Osteoblast (primary cell): ENCODE results near the gene ERP44. TPM values are rescaled to one million over a fixed set of nuclear protein-coding genes. Genes with fewer than 3 reads are reported as not detected.

Experiments
- DNase-seq: peaks from one replicate; pipeline ENCODE4 v3.0.0; 2011; ENCODE audit warnings: low spot score, mixed read lengths; ENCODE audit not compliant: insufficient read length; ENCODE audit errors: missing footprints
- H2AFZ ChIP-seq: 2 replicates; pipeline ENCODE4 v1.6.0; 2011; ENCODE audit warnings: mild to moderate bottlenecking, low read length
- H3K27ac ChIP-seq: 2 replicates; pipeline ENCODE4 v1.5.1; 2011; ENCODE audit warnings: mild to moderate bottlenecking, low read depth, low read length, moderate library complexity
- H3K27me3 ChIP-seq: 2 replicates; pipeline ENCODE4 v1.6.0; 2012; ENCODE audit warnings: mild to moderate bottlenecking, control low read depth, inconsistent platforms, low read length, moderate library complexity; ENCODE audit not compliant: insufficient read depth
- H3K36me3 ChIP-seq: 2 replicates; pipeline ENCODE4 v1.5.1; 2011; ENCODE audit warnings: mild to moderate bottlenecking, low read length, control low read depth, moderate library complexity; ENCODE audit not compliant: insufficient read depth
- H3K4me1 ChIP-seq: 2 replicates; pipeline ENCODE4 v1.5.1; 2011; ENCODE audit warnings: mild to moderate bottlenecking, low read length, control low read depth, moderate library complexity; ENCODE audit not compliant: insufficient read depth
- H3K4me2 ChIP-seq: 2 replicates; pipeline ENCODE4 v1.6.0; 2011; ENCODE audit warnings: mild to moderate bottlenecking, low read length; ENCODE audit not compliant: insufficient read depth
- H3K4me3 ChIP-seq: fragments of 200-600 bp; sonication (generic); 3 replicates; pipeline ENCODE4 v1.5.1; 2012; ENCODE audit warnings: mild to moderate bottlenecking, low read length, inconsistent platforms; ENCODE audit not compliant: insufficient read depth
- H3K79me2 ChIP-seq: 2 replicates; pipeline ENCODE4 v1.6.0; 2012; ENCODE audit warnings: mild to moderate bottlenecking, low read length, control low read depth, inconsistent platforms; ENCODE audit not compliant: insufficient read depth
- H3K9me3 ChIP-seq: 2 replicates; pipeline ENCODE4 v1.5.1; 2011; ENCODE audit warnings: low read depth, low read length, control low read depth
- H4K20me1 ChIP-seq: 2 replicates; pipeline ENCODE4 v1.6.0; 2012; ENCODE audit warnings: mild to moderate bottlenecking, low read length, control low read depth; ENCODE audit not compliant: insufficient read depth
- total RNA-seq: library from RNA; depleted of rRNA; stranded (reverse); fragments of >200 nt; gene quantifications from 2 replicates; pipeline ENCODE4 v1.2.3, GENCODE V29; 2012
- TF ChIP-seq, protein P1 (sequence below): IDR thresholded peaks from 2 replicates; pipeline ENCODE4 v1.5.1; 2011; ENCODE audit warnings: mild to moderate bottlenecking, low read depth, low read length, moderate library complexity; ENCODE audit errors: extremely low read depth

Gene ERP44
- total RNA-seq, 1 donor = 13.8 TPM

DNA sequence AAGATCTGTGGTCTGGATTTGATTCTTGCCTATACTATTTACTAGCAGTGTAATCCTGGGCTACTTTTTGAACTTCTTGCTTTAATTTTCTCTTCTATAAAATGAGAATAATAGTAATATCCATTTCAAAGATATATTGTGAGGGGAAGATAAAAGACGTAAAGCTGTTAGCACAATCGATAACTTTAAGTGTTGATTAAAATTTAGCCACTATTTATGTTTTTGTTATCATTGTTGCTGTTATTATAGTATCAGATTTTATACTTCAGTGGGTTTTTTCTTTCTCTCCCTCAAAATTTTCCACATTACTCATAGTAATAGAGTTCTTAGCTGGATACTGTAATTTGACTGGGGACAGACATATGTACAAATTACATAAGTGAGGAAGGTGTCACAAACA, 150.3 kb downstream of the ERP44 start:
- Histone ChIP-seq H4K20me1 (no peaks in the 10 kb centered on the region), H3K79me2 (peaks cover 4% of the 10 kb centered on the region), H2AFZ (no peak overlapping the region), H3K4me1 (no peaks in the 10 kb centered on the region), H3K4me2 (no peak overlapping the region), H3K4me3 (no peak overlapping the region), H3K27ac (no peak overlapping the region), H3K9me3 (no peaks in the 10 kb centered on the region), H3K27me3 (no peaks in the 10 kb centered on the region), H3K36me3 (no peaks in the 10 kb centered on the region)
- DNase-seq = no peak
- TF ChIP-seq, protein P1, sequence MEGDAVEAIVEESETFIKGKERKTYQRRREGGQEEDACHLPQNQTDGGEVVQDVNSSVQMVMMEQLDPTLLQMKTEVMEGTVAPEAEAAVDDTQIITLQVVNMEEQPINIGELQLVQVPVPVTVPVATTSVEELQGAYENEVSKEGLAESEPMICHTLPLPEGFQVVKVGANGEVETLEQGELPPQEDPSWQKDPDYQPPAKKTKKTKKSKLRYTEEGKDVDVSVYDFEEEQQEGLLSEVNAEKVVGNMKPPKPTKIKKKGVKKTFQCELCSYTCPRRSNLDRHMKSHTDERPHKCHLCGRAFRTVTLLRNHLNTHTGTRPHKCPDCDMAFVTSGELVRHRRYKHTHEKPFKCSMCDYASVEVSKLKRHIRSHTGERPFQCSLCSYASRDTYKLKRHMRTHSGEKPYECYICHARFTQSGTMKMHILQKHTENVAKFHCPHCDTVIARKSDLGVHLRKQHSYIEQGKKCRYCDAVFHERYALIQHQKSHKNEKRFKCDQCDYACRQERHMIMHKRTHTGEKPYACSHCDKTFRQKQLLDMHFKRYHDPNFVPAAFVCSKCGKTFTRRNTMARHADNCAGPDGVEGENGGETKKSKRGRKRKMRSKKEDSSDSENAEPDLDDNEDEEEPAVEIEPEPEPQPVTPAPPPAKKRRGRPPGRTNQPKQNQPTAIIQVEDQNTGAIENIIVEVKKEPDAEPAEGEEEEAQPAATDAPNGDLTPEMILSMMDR = no peak

DNA sequence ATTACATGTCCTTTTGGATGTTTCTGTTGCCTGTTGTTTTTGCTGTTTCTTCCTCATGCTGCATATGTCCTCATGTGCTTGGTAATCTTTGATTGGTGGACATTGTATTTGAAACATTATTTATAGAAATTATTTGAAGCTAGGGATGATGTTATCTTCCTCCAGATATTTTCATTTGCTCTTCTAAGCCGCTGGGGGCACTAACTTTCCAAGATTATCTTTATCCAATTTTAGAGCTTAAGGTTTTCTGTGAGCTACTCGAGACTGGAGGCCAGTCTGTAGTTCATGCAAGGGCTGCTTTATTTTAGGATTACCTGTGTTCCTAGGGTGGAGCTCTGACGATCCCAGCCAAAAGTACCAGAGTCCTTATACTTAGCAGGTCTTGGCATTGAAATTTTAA, 151.4 kb downstream of the ERP44 start:
- H3K36me3 ChIP-seq = no peaks in the 10 kb centered on the region
- H4K20me1 ChIP-seq = no peaks in the 10 kb centered on the region
- no peak overlapping the region for H3K4me2 ChIP-seq
- H3K27ac ChIP-seq = no peak overlapping the region
- H2AFZ ChIP-seq = no peak overlapping the region
- no peak for DNase-seq
- H3K27me3 ChIP-seq = no peaks in the 10 kb centered on the region
- TF ChIP-seq, protein P1 = peak; percentile 17
- no peaks in the 10 kb centered on the region for H3K4me1 ChIP-seq
- no peak overlapping the region for H3K4me3 ChIP-seq
- no peaks in the 10 kb centered on the region for H3K9me3 ChIP-seq
- H3K79me2 ChIP-seq = peaks cover 4% of the 10 kb centered on the region

DNA sequence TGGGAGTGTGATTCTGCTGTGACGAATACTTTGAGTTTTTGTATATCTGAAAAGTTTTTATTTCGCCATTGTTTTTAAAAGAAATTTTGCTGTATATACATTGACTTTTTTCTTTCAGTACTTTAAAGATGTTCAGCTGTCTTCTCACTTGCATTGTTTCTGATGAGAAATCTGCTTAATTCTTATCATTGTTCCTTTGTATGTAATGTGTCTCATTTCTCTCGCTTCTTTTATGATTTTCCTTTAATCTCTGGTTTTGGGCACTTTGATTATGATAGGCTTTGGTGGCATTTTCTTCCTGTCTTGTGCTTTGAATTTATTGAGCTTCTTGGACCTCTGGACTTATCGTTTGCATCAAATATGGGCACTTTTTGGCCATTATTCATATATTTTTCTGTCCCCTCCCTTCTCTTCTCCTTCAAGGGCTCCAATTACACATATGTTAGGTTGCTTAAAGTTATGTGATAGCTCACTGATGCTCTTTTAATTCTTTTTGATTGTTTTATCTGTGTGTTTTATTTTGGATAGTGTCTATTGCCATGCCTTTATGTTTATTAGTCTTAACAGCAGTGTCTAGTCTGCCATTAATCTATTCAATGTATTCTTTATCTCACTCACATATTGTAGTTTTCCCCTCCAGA, 161.7 kb downstream of the ERP44 start:
- no peaks in the 10 kb centered on the region for H3K9me3 ChIP-seq
- no peak overlapping the region for H2AFZ ChIP-seq
- no peak overlapping the region for H3K4me3 ChIP-seq
- TF ChIP-seq, protein P1 = no peak
- peaks cover 2% of the 10 kb centered on the region for H3K79me2 ChIP-seq
- H3K4me2 ChIP-seq = no peak overlapping the region
- no peaks in the 10 kb centered on the region for H3K27me3 ChIP-seq
- no peaks in the 10 kb centered on the region for H3K4me1 ChIP-seq
- no peaks in the 10 kb centered on the region for H4K20me1 ChIP-seq
- H3K27ac ChIP-seq = no peak overlapping the region
- no peak for DNase-seq
- H3K36me3 ChIP-seq = no peaks in the 10 kb centered on the region

DNA sequence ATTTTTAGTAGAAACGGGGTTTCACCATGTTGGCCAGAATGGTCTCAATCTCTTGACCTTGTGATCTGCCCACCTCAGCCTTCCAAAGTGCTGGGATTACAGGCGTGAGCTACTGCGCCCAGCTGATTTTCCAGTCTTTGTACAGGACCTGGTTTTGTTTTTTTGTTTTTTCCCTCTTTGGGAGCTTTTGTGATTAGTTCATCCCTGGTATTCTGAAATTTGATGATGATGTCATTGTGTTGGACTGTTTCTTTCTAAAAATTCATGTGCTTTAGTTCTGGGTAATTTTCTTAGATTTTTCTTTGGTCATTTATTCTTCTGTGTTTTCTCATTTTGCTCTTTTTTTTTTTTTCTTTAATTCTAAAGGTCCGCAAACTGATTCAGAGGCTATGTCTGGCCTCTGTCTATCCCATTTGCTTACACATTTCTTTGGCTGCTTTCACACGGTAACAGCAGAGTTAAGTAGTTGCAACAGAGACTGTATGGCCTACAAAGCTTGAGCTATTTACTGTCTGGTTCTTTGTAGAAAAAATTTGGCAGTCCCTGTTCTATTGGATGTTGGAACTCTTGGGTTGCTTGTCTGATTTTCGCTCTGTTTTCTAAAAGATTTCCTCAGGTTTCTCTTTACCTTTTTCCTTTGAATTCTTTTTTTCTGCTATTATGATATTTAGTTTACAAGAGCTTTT, 167.5 kb downstream of the ERP44 start:
- Histone ChIP-seq H3K4me1 (peaks cover 3% of the 10 kb centered on the region), H3K4me2 (no peak overlapping the region), H2AFZ (no peak overlapping the region), H3K27ac (no peak overlapping the region), H3K79me2 (no peaks in the 10 kb centered on the region), H3K9me3 (no peaks in the 10 kb centered on the region), H4K20me1 (no peaks in the 10 kb centered on the region), H3K27me3 (no peaks in the 10 kb centered on the region), H3K4me3 (no peak overlapping the region), H3K36me3 (no peaks in the 10 kb centered on the region)
- TF ChIP-seq, protein P1 = no peak
- no peak for DNase-seq
